HG03097 (cell line): Measurements from ENCODE around the gene JARID2.

Experiments used
- ATAC-seq: cut with Tn5 transposase; IDR thresholded peaks from one replicate; pipeline ENCODE4 v1.9.1; 2021; ENCODE audit not compliant: unreplicated experiment, low FRiP score

JARID2 gene

DNA sequence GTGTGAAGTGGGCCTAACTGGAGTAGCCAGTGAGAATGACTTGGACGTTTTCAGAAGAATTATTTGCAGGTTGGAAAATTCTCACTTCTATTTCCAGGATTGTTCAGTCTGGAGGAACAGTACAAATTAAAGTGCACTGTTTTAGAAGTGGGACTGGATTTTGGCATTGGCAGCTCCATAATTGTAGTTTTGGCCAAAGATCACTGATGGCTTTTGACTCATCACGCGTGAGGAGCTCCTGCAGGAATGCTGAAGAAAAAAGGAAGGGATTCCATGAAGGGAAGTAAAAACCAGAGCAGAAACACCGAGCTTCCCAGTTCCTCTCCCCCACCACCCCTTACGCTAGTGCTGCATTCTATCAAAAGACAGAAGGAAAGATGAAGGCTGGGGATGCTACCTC, 103.5 kb downstream of the JARID2 start:
- no peak for ATAC-seq

DNA sequence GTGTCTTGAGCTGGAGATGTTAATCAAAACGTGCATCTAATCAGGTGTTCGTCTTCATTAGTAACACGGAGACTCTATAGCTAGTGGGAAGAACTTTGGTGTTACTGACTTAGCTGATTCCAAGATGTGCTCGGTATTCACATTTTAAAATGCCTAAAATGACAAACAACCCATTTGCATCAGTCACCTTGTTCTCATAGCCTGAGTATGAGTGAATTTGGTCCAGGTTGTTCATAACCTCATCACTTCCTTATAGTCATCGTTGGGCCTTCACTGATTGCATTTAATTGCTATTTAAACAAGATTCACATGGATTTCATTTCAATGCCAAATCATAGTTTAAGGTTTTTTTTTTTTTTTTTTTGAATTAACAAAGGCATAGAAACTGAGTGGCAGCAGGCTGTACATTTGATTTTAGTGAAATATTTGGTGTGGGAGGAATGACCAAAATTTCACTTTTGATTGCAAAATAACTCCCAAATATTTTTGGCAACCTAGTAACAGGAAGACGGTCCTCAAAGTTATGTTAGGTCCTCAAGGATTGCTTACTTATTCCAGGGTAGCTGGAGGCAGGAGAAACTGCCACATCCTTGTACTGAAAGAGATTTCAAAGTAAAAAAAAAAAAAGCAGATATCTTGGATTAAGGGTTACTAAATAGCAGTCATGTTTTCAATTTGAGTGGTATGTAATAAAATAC, 104.7 kb downstream of the JARID2 start:
- no peak for ATAC-seq

DNA sequence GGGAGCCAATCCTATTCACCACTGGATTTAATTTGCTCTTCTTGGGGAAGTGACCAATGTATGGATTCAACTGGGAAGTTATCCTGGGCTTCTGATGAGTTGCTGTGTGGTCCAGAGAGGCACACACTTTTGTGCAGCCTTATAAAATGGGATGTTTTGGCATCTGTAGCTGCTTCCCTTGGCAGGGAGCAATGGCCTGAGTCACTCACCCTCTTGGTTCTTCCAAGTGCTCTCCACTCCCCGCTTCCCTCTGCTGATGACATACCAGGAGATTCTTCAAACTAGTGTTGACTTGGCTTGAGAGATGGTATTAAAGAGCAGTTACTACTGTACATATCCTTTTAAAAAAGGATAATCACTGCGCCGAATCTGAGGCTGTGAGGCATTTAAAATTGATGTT, 105.8 kb downstream of the JARID2 start:
- ATAC-seq: no peak

DNA sequence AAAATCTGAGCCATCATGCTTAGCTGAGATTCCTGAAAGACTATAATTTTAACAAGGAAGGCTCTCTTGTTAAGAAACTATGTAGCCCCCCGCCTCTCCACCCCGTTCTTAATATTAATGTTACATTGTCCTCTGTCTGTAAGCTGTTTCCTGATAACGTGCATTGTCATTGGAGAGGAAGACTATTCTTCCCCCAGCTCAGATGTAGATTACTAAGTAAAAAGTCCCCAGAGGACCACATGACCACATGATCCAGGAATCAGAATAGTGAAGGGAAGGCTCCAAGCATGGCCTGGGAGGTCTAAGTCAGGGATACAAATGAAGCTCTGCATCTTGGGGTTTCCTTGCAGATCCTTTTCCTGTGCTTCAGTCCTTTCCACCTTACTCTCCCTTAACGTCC, 106.4 kb downstream of the JARID2 start:
- ATAC-seq: no peak

DNA sequence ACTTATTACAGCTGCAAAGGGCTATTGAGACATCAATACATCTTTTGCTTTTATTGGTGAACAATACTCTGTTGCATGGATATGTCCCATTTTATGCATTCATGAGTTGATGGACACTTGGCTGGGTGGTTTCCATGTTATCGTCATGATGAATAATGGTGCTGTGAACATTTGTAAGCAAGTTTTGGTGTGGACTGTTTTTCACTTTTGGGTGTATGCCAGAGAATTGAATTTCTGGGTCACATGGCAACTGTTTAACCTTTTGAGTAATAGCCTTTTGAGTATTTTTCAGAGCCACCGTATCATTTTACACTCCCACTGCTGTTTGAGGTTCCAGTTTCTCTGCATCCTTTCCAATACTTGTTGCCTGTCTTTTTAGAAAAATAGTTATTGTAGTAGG, 107.0 kb downstream of the JARID2 start:
- ATAC-seq: no peak

DNA sequence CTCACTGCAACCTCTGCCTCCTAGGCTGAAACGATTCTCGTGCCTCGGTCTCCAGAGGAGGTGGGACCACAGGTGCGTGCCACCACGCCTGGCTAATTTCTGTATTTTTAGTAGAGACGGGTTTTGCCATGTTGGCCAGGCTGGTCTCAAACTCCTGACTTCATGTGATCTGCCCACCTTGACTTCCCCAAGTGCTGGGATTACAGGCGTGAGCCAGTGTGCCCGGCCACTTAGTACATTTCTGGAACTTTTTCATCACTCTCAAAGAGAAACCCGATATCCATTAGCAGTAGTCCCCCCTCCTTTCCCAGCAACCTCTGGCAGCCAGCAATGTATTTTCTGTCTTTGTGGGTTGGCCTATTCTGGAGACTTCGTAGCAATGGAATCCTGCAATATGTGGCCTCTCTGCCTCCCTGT, 109.8 kb downstream of the JARID2 start:
- ATAC-seq: no peak

DNA sequence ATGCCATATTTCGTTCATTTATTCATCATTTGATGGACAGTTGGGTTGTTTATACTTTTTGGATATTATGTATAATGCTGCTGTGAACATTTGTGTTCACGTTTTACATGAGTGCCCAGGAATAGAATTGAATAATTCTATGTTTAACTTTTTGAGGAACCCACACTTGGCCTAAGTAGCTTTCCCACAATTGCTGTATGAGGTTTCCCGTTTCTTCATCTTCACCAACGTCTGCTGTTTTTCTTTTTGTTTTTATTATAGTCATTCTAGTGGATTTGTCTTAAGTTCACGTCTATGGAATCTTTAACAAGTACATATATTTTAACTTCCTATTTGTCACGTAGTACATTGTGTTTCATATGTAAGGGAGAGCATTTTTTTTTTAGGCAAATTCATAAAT, 110.3 kb downstream of the JARID2 start:
- no peak for ATAC-seq

DNA sequence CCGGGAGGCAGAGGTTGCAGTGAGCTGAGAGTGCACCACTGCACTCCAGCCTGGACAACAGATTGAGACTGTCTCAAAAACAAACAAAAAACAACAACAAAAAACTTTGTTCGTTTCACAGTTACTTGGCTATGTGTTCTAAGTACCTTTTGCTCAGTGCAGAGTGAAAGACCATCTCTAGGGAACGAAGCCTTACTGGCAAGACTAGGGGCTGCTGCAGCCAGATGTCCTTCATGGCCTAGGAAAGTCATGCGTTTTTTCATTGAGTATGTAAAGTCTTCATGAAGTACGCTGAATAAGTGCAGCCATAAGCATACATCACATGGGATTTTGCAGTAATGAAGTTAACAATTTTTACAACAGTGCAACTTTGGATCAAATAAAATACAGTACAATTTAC, 111.1 kb downstream of the JARID2 start:
- ATAC-seq: no peak

DNA sequence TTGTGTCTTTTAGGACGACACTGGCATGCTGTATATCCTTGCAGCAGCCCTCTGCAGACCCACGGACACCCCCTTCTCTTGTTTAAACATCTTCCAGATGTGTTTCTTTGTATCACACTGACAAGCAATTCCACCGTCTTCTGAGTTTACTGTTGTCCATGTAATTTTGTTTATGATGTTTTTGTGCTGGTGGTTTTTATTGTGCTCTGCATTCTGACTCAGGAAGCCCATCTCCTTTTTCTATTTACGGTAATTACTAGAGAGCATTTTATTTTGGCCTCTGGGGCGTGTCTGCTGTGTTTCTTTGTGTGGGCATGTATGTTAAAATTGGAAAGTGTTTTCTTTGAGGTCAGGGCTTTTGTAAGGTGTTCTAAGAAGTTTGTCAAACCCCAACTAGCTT, 111.9 kb downstream of the JARID2 start:
- no peak for ATAC-seq

DNA sequence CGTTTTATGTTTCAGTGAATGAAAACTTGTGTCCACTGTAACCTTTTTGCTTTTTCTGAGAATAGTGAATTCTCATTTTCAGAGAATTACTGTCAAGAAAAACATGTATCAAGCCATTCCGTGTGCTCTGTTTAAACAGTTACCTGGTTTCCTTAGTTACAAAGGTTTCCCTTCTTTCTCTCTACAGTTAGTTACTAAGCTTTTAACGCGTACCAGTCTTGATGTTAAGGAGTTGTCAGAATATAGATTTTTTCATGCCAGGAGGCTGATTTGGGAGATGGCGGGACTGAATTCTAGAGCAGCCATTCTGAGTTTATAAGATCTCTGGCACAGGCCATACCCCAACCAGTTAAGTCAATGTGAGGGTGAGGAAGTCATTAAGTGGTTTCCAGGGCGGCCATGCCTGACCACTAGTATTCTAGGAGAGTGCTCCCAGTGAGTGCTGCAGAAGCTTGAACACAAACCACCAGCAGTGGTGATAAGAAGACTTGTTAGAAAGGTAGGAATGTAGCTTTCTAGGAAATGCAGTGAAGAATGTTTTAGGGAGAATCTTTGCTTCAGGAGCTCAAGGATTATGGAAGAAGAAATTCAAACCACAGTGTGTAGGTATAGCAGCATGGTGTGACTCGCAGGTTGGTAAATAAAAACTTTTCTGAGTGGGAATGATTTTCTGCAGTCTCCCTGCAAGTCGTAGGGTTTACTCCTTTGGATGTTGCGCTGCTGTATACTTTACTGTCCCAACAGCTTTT, 112.9 kb downstream of the JARID2 start:
- peak; percentile 41 for ATAC-seq

DNA sequence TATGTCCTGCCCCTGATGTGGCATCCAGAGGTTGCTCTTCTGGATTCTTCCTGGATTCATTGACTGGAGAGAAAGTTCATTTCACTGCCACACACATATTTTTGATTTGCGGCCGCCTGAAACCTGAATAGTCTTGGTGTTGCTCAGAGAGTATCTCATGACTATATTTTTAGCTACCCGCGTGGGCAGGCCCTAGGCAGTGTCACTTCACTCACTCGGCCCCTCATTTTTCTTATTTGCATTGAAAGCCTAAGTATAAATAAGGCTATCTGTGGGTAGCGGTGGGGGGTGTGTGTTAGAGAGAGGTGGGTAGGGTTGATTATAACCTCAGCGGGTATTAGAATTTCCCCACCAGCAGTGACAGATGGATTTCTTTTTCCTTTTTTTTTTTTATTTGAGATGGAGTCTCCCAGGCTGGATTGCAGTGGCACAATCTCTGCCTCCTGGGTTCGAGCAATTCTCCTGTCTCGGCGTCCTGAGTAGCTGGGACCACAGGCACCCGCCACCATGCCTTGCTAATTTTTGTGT, 113.5 kb downstream of the JARID2 start:
- ATAC-seq: no peak

DNA sequence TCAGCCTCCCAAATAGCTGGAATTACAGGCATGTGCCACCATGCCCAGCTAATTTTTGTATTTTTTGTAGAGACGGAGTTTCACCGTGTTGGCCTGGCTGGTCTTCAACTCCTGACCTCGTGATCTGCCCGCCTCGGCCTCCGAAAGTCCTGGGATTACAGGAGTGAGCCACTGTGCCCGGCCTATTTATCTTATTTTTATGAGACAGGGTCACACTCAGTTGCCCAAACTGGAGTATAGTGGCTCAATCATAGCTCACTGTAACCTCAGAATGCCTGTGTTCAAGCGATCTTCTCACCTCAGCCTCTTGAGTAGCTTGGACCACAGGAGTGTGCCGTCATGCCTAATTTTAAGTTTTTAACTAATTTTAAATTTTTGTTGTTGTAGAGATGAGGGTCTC, 114.4 kb downstream of the JARID2 start:
- no peak for ATAC-seq

DNA sequence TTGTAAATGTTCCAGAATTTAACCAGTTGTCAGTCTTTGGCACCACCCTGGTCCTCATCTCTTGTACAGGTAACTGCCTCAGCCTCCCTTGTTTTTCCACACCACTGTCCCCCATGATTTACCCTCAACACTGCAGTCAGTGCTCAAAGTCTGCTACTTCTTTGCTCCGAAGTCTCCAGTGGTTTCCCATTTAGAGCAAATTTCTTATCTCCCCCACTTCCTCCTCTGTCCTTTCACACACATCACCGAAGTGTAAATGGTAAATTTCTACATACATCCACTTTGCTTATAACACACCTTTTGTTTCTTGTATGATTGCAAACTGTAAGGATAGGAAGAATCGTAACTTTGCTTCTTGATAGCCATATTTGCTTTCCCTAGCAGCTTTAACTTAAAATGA, 115.3 kb downstream of the JARID2 start:
- no peak for ATAC-seq

DNA sequence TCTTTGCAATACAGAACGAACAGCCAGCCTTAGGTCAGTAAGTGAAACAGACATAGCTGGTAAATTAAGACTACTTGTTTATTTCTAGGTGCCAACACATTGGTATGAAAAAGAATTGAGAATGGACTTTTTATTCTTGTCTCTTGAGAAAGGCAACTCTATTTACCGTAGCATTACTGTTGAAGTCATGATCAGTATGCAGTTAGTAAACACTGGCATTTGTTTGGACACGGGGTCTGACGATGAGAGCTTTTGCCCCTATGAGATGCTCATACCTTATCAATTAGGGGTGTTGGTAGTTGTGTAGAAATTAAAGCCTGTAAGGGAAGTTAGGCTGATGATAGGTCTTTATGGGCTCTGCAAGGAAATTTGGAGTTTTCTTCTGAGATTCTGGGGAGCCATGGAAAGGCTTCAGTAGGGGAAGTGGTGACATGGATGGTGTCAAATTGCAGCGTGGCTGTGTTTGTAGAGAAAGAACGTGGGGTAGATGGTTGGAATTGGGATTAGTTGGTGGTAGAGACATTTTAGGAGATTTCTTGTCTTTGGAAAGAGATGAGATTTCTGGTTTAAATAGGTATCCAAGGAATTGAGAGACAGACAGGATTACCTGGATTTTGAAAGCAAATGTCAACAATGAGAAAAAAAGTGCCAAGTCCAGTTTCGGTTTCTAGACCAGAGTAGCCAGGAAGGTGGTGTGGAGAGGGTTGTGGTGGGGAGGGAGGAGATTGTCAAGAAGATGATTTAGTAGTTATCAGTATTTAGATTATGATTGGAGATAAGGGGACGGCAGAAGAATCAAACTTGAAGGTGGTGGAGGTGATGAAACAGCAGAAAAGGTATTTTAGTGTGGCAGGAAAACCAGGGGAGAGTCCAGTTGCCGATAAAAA, 116.6 kb downstream of the JARID2 start:
- no peak for ATAC-seq

DNA sequence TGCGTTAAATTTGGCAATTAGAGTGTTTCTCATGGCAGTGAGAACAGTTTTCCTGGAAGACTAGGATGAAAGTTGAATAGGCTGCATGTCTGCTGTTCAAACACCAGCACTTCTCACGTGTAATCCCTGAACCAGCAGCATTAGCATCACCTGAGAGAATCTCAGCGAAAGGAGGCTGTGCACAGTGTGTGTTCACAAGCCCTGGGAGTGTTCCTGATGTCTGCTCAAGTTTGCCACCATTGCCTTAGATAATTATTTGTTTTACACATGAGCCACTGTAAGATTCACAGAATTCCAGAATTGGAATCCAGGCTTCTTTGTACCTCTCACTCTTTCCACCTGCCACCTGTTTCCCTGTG, 117.3 kb downstream of the JARID2 start:
- ATAC-seq: no peak

DNA sequence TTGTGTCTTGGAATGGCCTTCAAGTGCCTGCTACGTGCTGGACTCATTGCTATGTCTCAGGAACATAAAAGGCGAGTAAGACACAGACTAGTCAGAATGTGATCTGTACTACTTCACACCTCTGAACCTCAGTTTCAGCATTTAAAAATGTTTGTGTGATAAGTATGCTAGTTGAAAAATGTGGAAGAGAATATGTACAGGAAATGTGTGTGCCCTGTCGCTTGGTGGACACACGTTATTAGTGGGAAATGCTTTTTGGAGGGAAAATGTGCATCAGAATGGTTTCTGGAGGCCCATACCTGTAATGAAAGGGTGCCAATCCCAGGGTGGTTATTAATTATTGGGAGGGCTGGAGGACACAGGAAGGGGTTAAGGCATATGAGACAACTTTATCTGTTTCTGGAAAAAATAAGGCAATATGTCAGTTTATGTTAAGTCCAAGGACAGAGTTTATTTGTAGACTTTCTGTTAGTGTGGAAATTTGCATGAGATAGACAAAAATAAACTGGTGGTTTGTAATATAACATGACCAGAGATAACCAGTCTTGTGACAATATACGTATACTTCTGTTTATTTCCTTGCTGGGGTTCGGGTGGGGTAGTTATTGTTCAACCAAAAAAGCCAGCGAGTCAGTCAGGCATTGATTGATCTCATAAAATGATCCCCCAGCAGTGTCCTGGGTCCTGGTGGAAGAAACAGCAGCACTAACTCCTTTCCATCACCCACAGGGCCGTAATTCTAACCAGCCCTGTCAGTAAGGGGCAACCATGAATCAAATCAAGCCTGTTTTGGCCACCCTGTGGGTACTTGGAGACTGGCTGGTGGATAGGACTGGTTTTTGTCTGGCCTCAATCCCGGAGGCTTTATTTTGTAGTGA, 117.9 kb downstream of the JARID2 start:
- ATAC-seq: peak; percentile 37

DNA sequence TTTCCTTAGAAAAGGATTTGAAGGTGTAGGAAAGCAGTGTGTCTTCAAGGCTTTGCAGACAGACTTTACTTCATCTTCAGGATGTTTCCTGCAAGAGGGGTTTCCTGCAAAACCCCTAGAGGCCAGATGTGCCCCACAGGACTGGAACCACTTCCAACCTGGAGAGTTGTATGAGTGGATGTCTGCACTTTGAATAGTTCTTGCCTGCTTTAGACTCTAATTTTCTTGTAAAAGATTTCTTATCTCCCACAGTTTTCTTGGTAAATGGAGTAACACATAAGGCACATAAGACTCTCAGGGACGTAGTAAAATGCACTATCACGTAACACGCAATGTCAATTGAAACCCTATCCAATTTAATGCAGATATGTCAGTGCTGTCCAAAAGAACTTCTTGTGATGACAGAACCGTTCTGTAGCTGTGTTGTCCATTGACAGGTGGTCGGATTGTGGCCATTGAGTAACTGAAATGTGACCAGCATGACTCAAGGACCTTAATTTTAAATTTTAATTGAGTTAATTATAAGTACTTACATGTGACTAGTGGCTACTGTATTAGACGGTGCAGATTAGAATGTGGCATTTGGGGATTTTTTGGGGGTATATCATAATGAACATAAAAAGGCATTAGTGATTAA, 118.7 kb downstream of the JARID2 start:
- ATAC-seq: no peak

DNA sequence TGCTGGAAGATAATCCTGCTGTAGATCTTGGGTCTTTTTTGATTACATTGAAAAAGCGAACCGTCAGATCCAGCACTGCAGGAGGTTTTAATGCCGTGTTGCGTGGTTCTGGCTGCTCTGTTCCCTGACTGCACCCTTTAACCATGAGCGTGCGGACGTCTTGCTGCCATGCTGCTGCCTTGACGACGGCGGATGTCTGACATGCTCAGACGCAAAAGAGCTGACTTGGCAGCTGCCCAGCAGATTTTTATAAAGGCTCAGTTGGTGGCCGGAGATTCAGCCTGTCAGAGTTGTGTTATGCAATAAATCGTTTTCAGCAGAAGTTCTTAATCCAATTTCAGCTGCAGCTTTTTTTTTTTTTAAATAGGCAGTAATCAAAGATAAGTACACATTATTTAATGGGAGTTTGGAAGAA, 119.4 kb downstream of the JARID2 start:
- ATAC-seq: no peak

DNA sequence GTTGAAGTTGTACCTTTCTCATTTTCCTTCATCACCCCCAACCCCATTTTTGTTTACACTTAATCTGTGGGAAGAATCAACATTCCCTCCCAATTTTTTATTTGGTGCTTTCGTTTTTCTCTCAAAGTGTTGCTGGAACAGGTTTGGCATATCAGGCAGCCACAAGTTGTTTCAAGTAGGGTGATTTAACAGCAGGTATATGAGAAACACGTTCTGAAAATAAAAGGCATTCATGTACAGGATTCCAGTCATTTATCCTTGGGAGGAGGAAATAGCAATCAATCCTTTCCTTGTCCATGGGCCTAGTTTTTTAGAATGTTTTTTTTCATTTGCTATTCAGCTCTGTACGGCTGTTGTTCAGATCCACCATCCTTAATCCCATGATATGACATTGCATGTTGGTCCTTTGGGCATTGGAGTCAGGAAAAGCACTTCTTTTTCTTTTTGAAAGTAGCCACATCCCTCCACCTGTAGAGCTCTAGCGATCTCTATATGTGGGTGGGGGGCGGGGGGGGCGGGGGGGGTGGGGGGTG, 120.2 kb downstream of the JARID2 start:
- ATAC-seq: no peak

DNA sequence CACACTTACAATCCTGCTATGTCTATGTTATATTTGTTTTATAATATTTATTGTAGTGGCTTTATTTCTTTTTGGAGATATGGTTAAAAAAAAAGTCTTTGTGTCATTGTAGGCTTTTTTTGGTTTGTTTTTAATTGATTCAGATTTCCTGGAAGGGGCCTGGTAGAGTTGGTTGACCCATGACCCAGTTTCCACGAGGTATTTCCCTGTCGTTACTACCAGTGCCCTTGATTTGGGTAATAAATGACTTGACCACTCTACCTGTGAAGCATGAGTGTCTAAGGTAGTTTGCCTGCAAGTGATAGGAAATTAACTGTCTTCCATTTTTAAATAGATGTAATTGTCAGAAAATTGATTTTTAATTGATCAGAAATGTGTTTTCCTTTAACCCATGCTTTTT, 121.0 kb downstream of the JARID2 start:
- no peak for ATAC-seq
